Fibroblast of villous mesenchyme (primary cell): ENCODE results near the gene SMG6. TPM values are rescaled to one million over a fixed set of nuclear protein-coding genes. Genes with fewer than 3 reads are reported as not detected.

ENCODE experiments used
- DNase-seq: peaks from one replicate; pipeline ENCODE4 v3.0.0-alpha.2; 2010; ENCODE audit warnings: low read depth
- H3K4me3 ChIP-seq: 2 replicates; pipeline ENCODE4 v1.5.1; 2011; ENCODE audit warnings: low read depth, mild to moderate bottlenecking, low read length
- CTCF ChIP-seq: IDR thresholded peaks from 2 replicates; pipeline ENCODE4 v1.5.1; 2012; ENCODE audit warnings: low read depth, mild to moderate bottlenecking, low read length; ENCODE audit not compliant: insufficient read depth
- total RNA-seq: library from RNA; depleted of rRNA; stranded (reverse); fragments of >200 nt; gene quantifications from 2 replicates; pipeline ENCODE4 v1.2.3, GENCODE V29; 2012

Gene SMG6
- total RNA-seq, 1 donor: 50.5 TPM

- TF ChIP-seq CTCF: no peak
- H3K4me3 ChIP-seq: no peak overlapping the region
- no peak for DNase-seq
Measured at GRCh38 chr17:2051933-2052559, 251.5 kb downstream of the SMG6 start.

GRCh38 chr17:2051061-2051932, 252.3 kb downstream of the SMG6 start:
- H3K4me3 ChIP-seq: peak overlapping the region; percentile 18

GRCh38 chr17:2050300-2051060, 253.1 kb downstream of the SMG6 start:
- peak; percentile 83 for DNase-seq
- H3K4me3 ChIP-seq: peak overlapping the region; percentile 49
- no peak for TF ChIP-seq CTCF

More at GRCh38 chr17:2051061-2051932, 252.3 kb downstream of the SMG6 start:
- TF ChIP-seq CTCF: no peak
- peak; percentile 73 for DNase-seq

- TF ChIP-seq CTCF: no peak
- DNase-seq: peak; percentile 83
- peak overlapping the region; percentile 68 for H3K4me3 ChIP-seq
Measured at GRCh38 chr17:2049333-2050299, 254.0 kb downstream of the SMG6 start.

GRCh38 chr17:2048805-2049204, 254.8 kb downstream of the SMG6 start:
- H3K4me3 ChIP-seq: peak overlapping the region; percentile 68
- no peak for DNase-seq
- no peak for TF ChIP-seq CTCF

GRCh38 chr17:2047590-2047989, 256.0 kb downstream of the SMG6 start:
- no peak for TF ChIP-seq CTCF

More at GRCh38 chr17:2047590-2047989, 256.0 kb downstream of the SMG6 start:
- H3K4me3 ChIP-seq: no peak overlapping the region
- DNase-seq: no peak
